Measurements from ENCODE around the gene WNT7A.

Gene WNT7A

GRCh38 chr3:13874891-13875290, 5.0 kb downstream of the WNT7A start:
- no peaks in the 10 kb centered on the region for H3K36me3 ChIP-seq (replicated peaks; ENCODE audit: insufficient read depth, low read length)
- no peaks in the 10 kb centered on the region for H3K79me2 ChIP-seq (ENCODE audit: low read length)
- DNase-seq, result no peak
- no peaks in the 10 kb centered on the region for H3K9me3 ChIP-seq (replicated peaks; ENCODE audit: insufficient read depth, low read length)
- no peak overlapping the region for H2AFZ ChIP-seq (ENCODE audit: low read length)
- no peak overlapping the region for H3K4me3 ChIP-seq (ENCODE audit: low read length)
- no peak overlapping the region for H3K27ac ChIP-seq (ENCODE audit: low read length)
- peaks cover 79% of the 10 kb centered on the region for H3K27me3 ChIP-seq (replicated peaks; ENCODE audit: insufficient read depth, low read length)
- H3K4me2 ChIP-seq (ENCODE audit: low read depth, low read length), result no peak overlapping the region
- no peaks in the 10 kb centered on the region for H3F3A ChIP-seq (ENCODE audit: insufficient read depth, low read length)
- no peak overlapping the region for H3K9ac ChIP-seq (ENCODE audit: low read length)
- H3K4me1 ChIP-seq (ENCODE audit: low read length), result no peaks in the 10 kb centered on the region
- TF ChIP-seq EZH2phosphoT487 (IDR thresholded peaks at IDR 0.05; ENCODE audit: low read length) (no peak), EZH2 (optimal IDR thresholded peaks at IDR 0.05; ENCODE audit: low read depth, low read length) (no peak)
- TF ChIP-seq, protein P1, sequence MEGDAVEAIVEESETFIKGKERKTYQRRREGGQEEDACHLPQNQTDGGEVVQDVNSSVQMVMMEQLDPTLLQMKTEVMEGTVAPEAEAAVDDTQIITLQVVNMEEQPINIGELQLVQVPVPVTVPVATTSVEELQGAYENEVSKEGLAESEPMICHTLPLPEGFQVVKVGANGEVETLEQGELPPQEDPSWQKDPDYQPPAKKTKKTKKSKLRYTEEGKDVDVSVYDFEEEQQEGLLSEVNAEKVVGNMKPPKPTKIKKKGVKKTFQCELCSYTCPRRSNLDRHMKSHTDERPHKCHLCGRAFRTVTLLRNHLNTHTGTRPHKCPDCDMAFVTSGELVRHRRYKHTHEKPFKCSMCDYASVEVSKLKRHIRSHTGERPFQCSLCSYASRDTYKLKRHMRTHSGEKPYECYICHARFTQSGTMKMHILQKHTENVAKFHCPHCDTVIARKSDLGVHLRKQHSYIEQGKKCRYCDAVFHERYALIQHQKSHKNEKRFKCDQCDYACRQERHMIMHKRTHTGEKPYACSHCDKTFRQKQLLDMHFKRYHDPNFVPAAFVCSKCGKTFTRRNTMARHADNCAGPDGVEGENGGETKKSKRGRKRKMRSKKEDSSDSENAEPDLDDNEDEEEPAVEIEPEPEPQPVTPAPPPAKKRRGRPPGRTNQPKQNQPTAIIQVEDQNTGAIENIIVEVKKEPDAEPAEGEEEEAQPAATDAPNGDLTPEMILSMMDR (IDR thresholded peaks at IDR 0.05; ENCODE audit: low read length), result no peak
- no peaks in the 10 kb centered on the region for H3K9me2 ChIP-seq (replicated peaks; ENCODE audit: insufficient read depth, low read length)
- H4K20me1 ChIP-seq (ENCODE audit: insufficient read depth, low read length), result no peaks in the 10 kb centered on the region

- Histone ChIP-seq H3K9me2 (replicated peaks; ENCODE audit: insufficient read depth, low read length) (no peaks in the 10 kb centered on the region), H3K4me1 (ENCODE audit: low read length) (no peaks in the 10 kb centered on the region), H3K9me3 (replicated peaks; ENCODE audit: insufficient read depth, low read length) (no peaks in the 10 kb centered on the region), H2AFZ (ENCODE audit: low read length) (no peak overlapping the region), H3K27me3 (replicated peaks; ENCODE audit: insufficient read depth, low read length) (peaks cover 71% of the 10 kb centered on the region), H3K79me2 (ENCODE audit: low read length) (no peaks in the 10 kb centered on the region), H3K4me3 (ENCODE audit: low read length) (no peak overlapping the region), H3K27ac (ENCODE audit: low read length) (no peak overlapping the region), H3K4me2 (ENCODE audit: low read depth, low read length) (no peak overlapping the region), H3F3A (ENCODE audit: insufficient read depth, low read length) (no peaks in the 10 kb centered on the region), H3K9ac (ENCODE audit: low read length) (no peak overlapping the region), H3K36me3 (replicated peaks; ENCODE audit: insufficient read depth, low read length) (no peaks in the 10 kb centered on the region), H4K20me1 (ENCODE audit: insufficient read depth, low read length) (no peaks in the 10 kb centered on the region)
- no peak for DNase-seq
- TF ChIP-seq EZH2phosphoT487 (IDR thresholded peaks at IDR 0.05; ENCODE audit: low read length), result no peak
- TF ChIP-seq, protein P1 (IDR thresholded peaks at IDR 0.05; ENCODE audit: low read length), result no peak
- no peak for TF ChIP-seq EZH2 (optimal IDR thresholded peaks at IDR 0.05; ENCODE audit: low read depth, low read length)
Observed at GRCh38 chr3:13873818-13874217, 6.1 kb downstream of the WNT7A start.

- Histone ChIP-seq H2AFZ (ENCODE audit: low read length) (no peak overlapping the region), H4K20me1 (ENCODE audit: insufficient read depth, low read length) (no peaks in the 10 kb centered on the region), H3F3A (ENCODE audit: insufficient read depth, low read length) (no peaks in the 10 kb centered on the region), H3K27ac (ENCODE audit: low read length) (no peak overlapping the region), H3K27me3 (replicated peaks; ENCODE audit: insufficient read depth, low read length) (peaks cover 67% of the 10 kb centered on the region), H3K9me3 (replicated peaks; ENCODE audit: insufficient read depth, low read length) (no peaks in the 10 kb centered on the region), H3K4me1 (ENCODE audit: low read length) (no peaks in the 10 kb centered on the region), H3K36me3 (replicated peaks; ENCODE audit: insufficient read depth, low read length) (no peaks in the 10 kb centered on the region), H3K79me2 (ENCODE audit: low read length) (no peaks in the 10 kb centered on the region), H3K9ac (ENCODE audit: low read length) (no peak overlapping the region), H3K9me2 (replicated peaks; ENCODE audit: insufficient read depth, low read length) (no peaks in the 10 kb centered on the region), H3K4me3 (ENCODE audit: low read length) (no peak overlapping the region), H3K4me2 (ENCODE audit: low read depth, low read length) (no peak overlapping the region)
- no peak for TF ChIP-seq EZH2phosphoT487 (IDR thresholded peaks at IDR 0.05; ENCODE audit: low read length)
- TF ChIP-seq, protein P1 (IDR thresholded peaks at IDR 0.05; ENCODE audit: low read length), result no peak
- no peak for TF ChIP-seq EZH2 (optimal IDR thresholded peaks at IDR 0.05; ENCODE audit: low read depth, low read length)
- no peak for DNase-seq
Observed at GRCh38 chr3:13872451-13872850, 7.4 kb downstream of the WNT7A start.
